ENCODE data around the gene MNS1.

DNA sequence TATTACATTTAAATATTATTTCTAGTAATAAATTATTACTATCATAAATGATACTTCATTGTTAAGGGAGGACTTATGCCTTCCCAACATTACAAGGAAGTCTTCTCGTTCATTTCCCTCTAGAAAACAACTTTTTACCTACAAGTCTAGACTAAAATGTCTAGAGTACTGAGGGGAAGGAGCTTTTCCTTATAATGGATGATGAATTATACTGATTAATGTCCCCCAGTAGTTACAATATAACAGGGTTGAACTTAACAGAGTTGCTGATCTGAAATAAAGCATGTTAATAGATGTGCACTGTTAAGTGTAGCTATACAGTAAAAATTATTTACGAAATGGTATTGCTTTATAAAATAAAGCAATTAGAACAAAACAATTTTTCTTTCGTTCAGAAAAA lies 2.7 kb upstream of the MNS1 start:
- TF ChIP-seq CTCF (IDR thresholded peaks at IDR 0.05; ENCODE audit: insufficient read depth, low read depth, low read length) = no peak
- TF ChIP-seq EZH2 (IDR thresholded peaks at IDR 0.05; ENCODE audit: insufficient read depth, low read length) = no peak
